GM12878 (cell line): ENCODE data around the gene RTL3. TPM values are rescaled to one million over a fixed set of nuclear protein-coding genes. Genes with fewer than 3 reads are reported as not detected.

ENCODE experiments used
- ATAC-seq: fragments of 200-7000 bp; cut with Tn5 transposase; 3 replicates; pipeline ENCODE4 v1.9.1; 2020; ENCODE audit warnings: mild to moderate bottlenecking, moderate library complexity
- BruUV-seq: library from RNA; stranded (reverse); fragments of 400-500 nt; replicated peaks from 2 replicates; lab custom pipeline; 2021; lab: Mats Ljungman, UMichigan
- CTCF ChIA-PET: fragments of 300-600 bp; sonication (Branson Sonifier 250); formaldehyde crosslinking; extraction: SDS; loops from one replicate; lab custom pipeline; 2021; ENCODE audit warnings: inconsistent platforms; lab: Yijun Ruan, JAX
- POLR2A ChIA-PET: fragments of 350-600 bp; formaldehyde crosslinking; extraction: SDS; loops from one replicate; lab custom pipeline; 2021; ENCODE audit warnings: inconsistent platforms; lab: Charles Lee
- RAD21 ChIA-PET: fragments of 300-600 bp; sonication (Branson Sonifier 250); formaldehyde crosslinking; loops from one replicate; lab custom pipeline; 2023; ENCODE audit warnings: antibody characterized with exemption; ENCODE audit not compliant: unreplicated experiment; lab: Charles Lee
- SMC1A ChIA-PET: fragments of 300-600 bp; sonication (Branson Sonifier 250); formaldehyde crosslinking; loops from one replicate; lab custom pipeline; 2023; ENCODE audit not compliant: unreplicated experiment, uncharacterized antibody; lab: Charles Lee
- DNase-seq: peaks from one replicate; pipeline ENCODE4 v3.0.0-alpha.2; 2011; ENCODE audit warnings: low read depth, low spot score
- FAIRE-seq: peaks from 3 replicates; lab custom pipeline; 2011; peaks lifted over from hg19 to GRCh38; lab: Jason Lieb, UNC
- H2AFZ ChIP-seq: 2 replicates; pipeline ENCODE4 v1.6.0; 2011; ENCODE audit warnings: low read depth, low read length, control low read depth; ENCODE audit not compliant: control insufficient read depth
- H3K27ac ChIP-seq: 2 replicates; pipeline ENCODE4 v1.5.1; 2011; ENCODE audit warnings: control low read depth; ENCODE audit not compliant: control insufficient read depth, insufficient read depth
- H3K27me3 ChIP-seq, 2 experiments: replicated peaks in 1 of 2; 2 replicates each; pipeline versions ENCODE4 v1.6.0 to v1.6.1; 2011; ENCODE audit warnings: low read length in 1 of 2; ENCODE audit not compliant: control insufficient read depth in 2 of 2, insufficient read depth in 2 of 2
- H3K36me3 ChIP-seq, 2 experiments: 2 replicates each; pipeline ENCODE4 v1.5.1; 2011; ENCODE audit warnings: low read length in 1 of 2; ENCODE audit not compliant: control insufficient read depth in 2 of 2, insufficient read depth in 2 of 2
- H3K4me1 ChIP-seq: 2 replicates; pipeline ENCODE4 v1.6.1; 2011; ENCODE audit warnings: mild to moderate bottlenecking, low read length, moderate library complexity, mixed read lengths; ENCODE audit not compliant: control insufficient read depth, insufficient read depth
- H3K4me2 ChIP-seq: 2 replicates; pipeline ENCODE4 v1.6.0; 2011; ENCODE audit warnings: control low read depth; ENCODE audit not compliant: control insufficient read depth, insufficient read depth
- H3K4me3 ChIP-seq: fragments of 200-600 bp; sonication (generic); 2 replicates; pipeline ENCODE4 v1.5.1; 2016
- H3K79me2 ChIP-seq: 2 replicates; pipeline ENCODE4 v1.6.0; 2011; ENCODE audit warnings: low read length; ENCODE audit not compliant: control insufficient read depth, insufficient read depth
- H3K9ac ChIP-seq: 2 replicates; pipeline ENCODE4 v1.8.0; 2011; ENCODE audit warnings: low read length, control low read depth, mixed read lengths; ENCODE audit not compliant: control insufficient read depth, insufficient read depth
- H3K9me3 ChIP-seq: replicated peaks from 3 replicates; pipeline ENCODE4 v1.5.1; 2011; ENCODE audit warnings: mild to moderate bottlenecking, low read length; ENCODE audit not compliant: control insufficient read depth, insufficient read depth
- H4K20me1 ChIP-seq: 2 replicates; pipeline ENCODE4 v1.6.0; 2011; ENCODE audit not compliant: control insufficient read depth, insufficient read depth
- ATF2 ChIP-seq: IDR thresholded peaks from 2 replicates; pipeline ENCODE4 v1.6.1; 2012; ENCODE audit warnings: low read length, inconsistent platforms
- BACH1 ChIP-seq: fragments of 450-650 bp; IDR thresholded peaks from 2 replicates; pipeline ENCODE4 v1.6.1; 2017; ENCODE audit warnings: mild to moderate bottlenecking, borderline replicate concordance
- BCL11A ChIP-seq: IDR thresholded peaks from 2 replicates; pipeline ENCODE4 v1.6.1; 2011; ENCODE audit warnings: low read depth, low read length
- CREB1 ChIP-seq: IDR thresholded peaks from 2 replicates; pipeline ENCODE4 v1.6.1; 2012; ENCODE audit warnings: low read depth, mild to moderate bottlenecking, inconsistent platforms
- CUX1 ChIP-seq: IDR thresholded peaks from 2 replicates; pipeline ENCODE4 v1.6.1; 2012; ENCODE audit warnings: improper control_type of control experiment, low read depth, low read length; ENCODE audit not compliant: insufficient replicate concordance
- HCFC1 ChIP-seq: fragments of 150-350 bp; IDR thresholded peaks from 2 replicates; pipeline ENCODE4 v1.6.1; 2014; ENCODE audit warnings: low read length
- MYB ChIP-seq: fragments of 150-350 bp; IDR thresholded peaks from 2 replicates; pipeline ENCODE4 v1.6.1; 2014; ENCODE audit warnings: mild to moderate bottlenecking, low read depth, low read length, borderline replicate concordance
- RELB ChIP-seq: fragments of 450-650 bp; IDR thresholded peaks from 2 replicates; pipeline ENCODE4 v1.6.1; 2017; ENCODE audit warnings: low read depth, mild to moderate bottlenecking, moderate library complexity
- REST ChIP-seq: IDR thresholded peaks from 2 replicates; pipeline ENCODE4 v1.6.1; 2012; ENCODE audit warnings: mild to moderate bottlenecking, low read depth, low read length
- RUNX3 ChIP-seq: IDR thresholded peaks from 2 replicates; pipeline ENCODE4 v1.6.1; 2012; ENCODE audit warnings: low read length, inconsistent platforms
- SMARCA5 ChIP-seq: fragments of 450-650 bp; IDR thresholded peaks from 2 replicates; pipeline ENCODE4 v1.6.1; 2017; ENCODE audit warnings: mild to moderate bottlenecking
- WGBS: methylation state at CpG from one replicate; pipeline ENCODE4 v1.1.6; 2016; ENCODE audit warnings: low lambda C conversion rate; ENCODE audit not compliant: insufficient replicate concordance, insufficient coverage; ENCODE audit errors: missing lambda C conversion rate; 5-methylcytosine and 5-hydroxymethylcytosine counted together
- in situ Hi-C: fragments of 300-500 bp; cut with MboI; formaldehyde crosslinking; loops from 9 replicates; pipeline ENCODE4 v1.14.3; 2018; ENCODE audit warnings: mixed read lengths
- intact Hi-C: fragments of 100-400 bp; cut with micrococcal nuclease; formaldehyde crosslinking; loops from one replicate; pipeline ENCODE4 v1.14.2; 2022; ENCODE audit not compliant: unreplicated experiment
- polyA plus RNA-seq, 11 experiments: library from polyadenylated mRNA; depleted of rRNA in 4 of 11; unstranded in 6 of 11; stranded (reverse) in 5 of 11; fragments of >200 nt; fragmentation: Nextera tagmentation in 4 of 11; fragmentation: Illumina TruSeq in 1 of 11; extraction: Ambion mirVana in 4 of 11; extraction: Trizol in 1 of 11; gene quantifications; 1 replicate in 1 of 11; 2 replicates in 10 of 11; pipeline versions ENCODE4 v1.2.1 to v1.2.3, GENCODE V29; 2011 to 2016; ENCODE audit warnings: inconsistent platforms in 2 of 11, missing spikeins in 2 of 11, low read depth in 1 of 11
- total RNA-seq, 4 experiments: library from RNA; depleted of rRNA in 3 of 4; stranded (reverse); fragments of >200 nt in 3 of 4; fragmentation: Illumina TruSeq in 1 of 4; extraction: Trizol in 1 of 4; gene quantifications; 2 replicates each; pipeline versions ENCODE4 v1.2.1 to v1.2.3, GENCODE V29; 2013 to 2021

The RTL3 gene
- total and polyA plus RNA-seq, 10 of the 15 experiments (the other 5 are each of a cell fraction or from before 2014, with no cell fraction given), result 0.09 to 1.5 (median 0.27) TPM; not detected in 1

GRCh38 chrX:78653118-78653822, 5.9 kb downstream of the RTL3 start:
- no TSS peak for BruUV-seq
- Histone ChIP-seq H3K79me2 (no peaks in the 10 kb centered on the region), H3K4me1 (peaks cover 3% of the 10 kb centered on the region; the same call in 1 of the 2 replicates), H3K36me3 (no peaks in the 10 kb centered on the region), H4K20me1 (no peaks in the 10 kb centered on the region), H3K4me3 (no peak overlapping the region), H2AFZ (peak overlapping the region; percentile 19; the same call in 1 of the 2 replicates), H3K9ac (no peak overlapping the region), H3K9me3 (no peaks in the 10 kb centered on the region), H3K27ac (no peak overlapping the region), H3K4me2 (peak overlapping the region; percentile 14; the same call in 1 of the 2 replicates), H3K27me3 (no peaks in the 10 kb centered on the region)
- intact Hi-C loops (no loop called here), in situ Hi-C loops (no loop called here)
- FAIRE-seq (no peak), DNase-seq (no peak), ATAC-seq (peak; percentile 78)
- ChIA-PET POLR2A (interaction anchor here (1.0 kb wide), 1 partner anchor 34 kb away, joined by 3 read pairs; no protein-coding TSS in a partner anchor), RAD21 (interaction anchor here (1.1 to 2.8 kb wide), 7 partner anchors 34 to 606 kb away, joined by 3 to 10 read pairs (median 4); no protein-coding TSS in a partner anchor), SMC1A (interaction anchor here (0.7 to 2.1 kb wide), 9 partner anchors 9 to 427 kb away, joined by 3 to 7 read pairs (median 4); no protein-coding TSS in a partner anchor), CTCF (interaction anchor here (0.9 to 1.3 kb wide), 4 partner anchors 34 to 101 kb away, joined by 3 read pairs; no protein-coding TSS in a partner anchor)
- whole genome bisulfite sequencing, result 28% methylated on average over 3 of the region's 3 CpGs
- TF ChIP-seq RELB (peak; percentile 69; the same call in 1 of the 2 replicates), RUNX3 (peak; percentile 91), HCFC1 (no peak), REST (no peak), CUX1 (no peak), CREB1 (no peak), MYB (no peak), SMARCA5 (no peak), BACH1 (no peak), BCL11A (no peak), ATF2 (peak; percentile 40; the same call in 1 of the 2 replicates)
